Measurements from ENCODE around the gene KCNAB1. TPM values are rescaled to one million over a fixed set of nuclear protein-coding genes. Genes with fewer than 3 reads are reported as not detected.

The KCNAB1 gene
- total RNA-seq, 1 donor from 2014 or later, result 2.4 TPM

DNA sequence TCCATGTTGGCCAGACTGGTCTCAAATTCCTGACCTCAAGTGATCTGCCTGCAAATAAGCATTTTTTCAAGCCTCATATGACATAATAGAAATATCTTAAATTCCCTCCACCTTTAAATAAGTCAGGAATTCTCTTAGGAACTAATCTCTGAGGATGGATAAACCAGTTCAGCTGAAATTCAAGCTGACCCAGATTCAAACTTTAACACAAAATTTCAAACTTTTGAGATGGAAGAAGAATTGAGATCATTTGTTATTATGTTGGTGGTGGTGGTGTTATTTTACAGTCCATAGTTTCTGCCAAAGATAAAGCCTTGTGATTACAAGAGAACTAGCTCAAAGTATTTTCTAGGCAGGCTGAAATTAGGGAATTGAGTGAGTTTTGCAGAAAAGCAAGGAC lies 349.1 kb downstream of the KCNAB1 start:
- H3K9me3 ChIP-seq (replicated peaks), result no peaks in the 10 kb centered on the region
- H3K27ac ChIP-seq (replicated peaks), result no peak overlapping the region
- H3K27me3 ChIP-seq (ENCODE audit: low read depth), result no peaks in the 10 kb centered on the region
- H3K36me3 ChIP-seq, result no peaks in the 10 kb centered on the region
- peaks cover 12% of the 10 kb centered on the region for H3K4me1 ChIP-seq
- intact Hi-C loops (cut with micrococcal nuclease), result no loop called here
- no peak overlapping the region for H3K4me3 ChIP-seq
- TF ChIP-seq, protein P1, sequence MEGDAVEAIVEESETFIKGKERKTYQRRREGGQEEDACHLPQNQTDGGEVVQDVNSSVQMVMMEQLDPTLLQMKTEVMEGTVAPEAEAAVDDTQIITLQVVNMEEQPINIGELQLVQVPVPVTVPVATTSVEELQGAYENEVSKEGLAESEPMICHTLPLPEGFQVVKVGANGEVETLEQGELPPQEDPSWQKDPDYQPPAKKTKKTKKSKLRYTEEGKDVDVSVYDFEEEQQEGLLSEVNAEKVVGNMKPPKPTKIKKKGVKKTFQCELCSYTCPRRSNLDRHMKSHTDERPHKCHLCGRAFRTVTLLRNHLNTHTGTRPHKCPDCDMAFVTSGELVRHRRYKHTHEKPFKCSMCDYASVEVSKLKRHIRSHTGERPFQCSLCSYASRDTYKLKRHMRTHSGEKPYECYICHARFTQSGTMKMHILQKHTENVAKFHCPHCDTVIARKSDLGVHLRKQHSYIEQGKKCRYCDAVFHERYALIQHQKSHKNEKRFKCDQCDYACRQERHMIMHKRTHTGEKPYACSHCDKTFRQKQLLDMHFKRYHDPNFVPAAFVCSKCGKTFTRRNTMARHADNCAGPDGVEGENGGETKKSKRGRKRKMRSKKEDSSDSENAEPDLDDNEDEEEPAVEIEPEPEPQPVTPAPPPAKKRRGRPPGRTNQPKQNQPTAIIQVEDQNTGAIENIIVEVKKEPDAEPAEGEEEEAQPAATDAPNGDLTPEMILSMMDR (IDR thresholded peaks at IDR 0.05; ENCODE audit: borderline replicate concordance), result no peak
- DNase-seq, result no peak

GRCh38 chr3:156471431-156471830 lies 351.1 kb downstream of the KCNAB1 start:
- H3K4me1 ChIP-seq, result peaks cover 12% of the 10 kb centered on the region
- no peak for DNase-seq
- H3K9me3 ChIP-seq (replicated peaks), result no peaks in the 10 kb centered on the region
- H3K27me3 ChIP-seq (ENCODE audit: low read depth), result no peaks in the 10 kb centered on the region
- TF ChIP-seq, protein P1 (IDR thresholded peaks at IDR 0.05; ENCODE audit: borderline replicate concordance), result no peak
- H3K27ac ChIP-seq (replicated peaks), result no peak overlapping the region
- intact Hi-C loops (cut with micrococcal nuclease), result no loop called here
- no peaks in the 10 kb centered on the region for H3K36me3 ChIP-seq
- no peak overlapping the region for H3K4me3 ChIP-seq

GRCh38 chr3:156472150-156472549 lies 351.8 kb downstream of the KCNAB1 start:
- no peak overlapping the region for H3K4me3 ChIP-seq
- intact Hi-C loops (cut with micrococcal nuclease), result no loop called here
- no peaks in the 10 kb centered on the region for H3K27me3 ChIP-seq (ENCODE audit: low read depth)
- DNase-seq, result no peak
- TF ChIP-seq, protein P1 (IDR thresholded peaks at IDR 0.05; ENCODE audit: borderline replicate concordance), result no peak
- peaks cover 12% of the 10 kb centered on the region for H3K4me1 ChIP-seq
- no peaks in the 10 kb centered on the region for H3K36me3 ChIP-seq
- no peak overlapping the region for H3K27ac ChIP-seq (replicated peaks)
- H3K9me3 ChIP-seq (replicated peaks), result no peaks in the 10 kb centered on the region

- intact Hi-C loops (cut with micrococcal nuclease), result no loop called here
- Histone ChIP-seq H3K36me3 (no peaks in the 10 kb centered on the region), H3K4me1 (peaks cover 12% of the 10 kb centered on the region), H3K9me3 (replicated peaks) (no peaks in the 10 kb centered on the region), H3K27ac (replicated peaks) (no peak overlapping the region), H3K27me3 (ENCODE audit: low read depth) (no peaks in the 10 kb centered on the region), H3K4me3 (no peak overlapping the region)
- no peak for DNase-seq
- TF ChIP-seq, protein P1 (IDR thresholded peaks at IDR 0.05; ENCODE audit: borderline replicate concordance), result no peak
Observed at GRCh38 chr3:156472684-156473083, 352.3 kb downstream of the KCNAB1 start.

- no peak overlapping the region for H3K4me3 ChIP-seq
- H3K27ac ChIP-seq (replicated peaks), result no peak overlapping the region
- DNase-seq, result no peak
- intact Hi-C loops (cut with micrococcal nuclease), result no loop called here
- H3K9me3 ChIP-seq (replicated peaks), result no peaks in the 10 kb centered on the region
- no peaks in the 10 kb centered on the region for H3K27me3 ChIP-seq (ENCODE audit: low read depth)
- TF ChIP-seq, protein P1 (IDR thresholded peaks at IDR 0.05; ENCODE audit: borderline replicate concordance), result no peak
- H3K4me1 ChIP-seq, result peaks cover 12% of the 10 kb centered on the region
- no peaks in the 10 kb centered on the region for H3K36me3 ChIP-seq
Observed at GRCh38 chr3:156473341-156473740, 353.0 kb downstream of the KCNAB1 start.
